ENCODE data around the gene HTT-AS. TPM values are rescaled to one million over a fixed set of nuclear protein-coding genes. Genes with fewer than 3 reads are reported as not detected.

The HTT-AS gene
- total RNA-seq, 6 donors from 2014 or later: not detected

GRCh38 chr4:3034231-3034630 lies 40.1 kb downstream of the HTT-AS start:
- Histone ChIP-seq H3K27ac (no peak overlapping the region), H3K4me3 (no peak overlapping the region), H3K36me3 (no peaks in the 10 kb centered on the region), H3K9me3 (no peaks in the 10 kb centered on the region), H3K27me3 (no peaks in the 10 kb centered on the region), H3K4me1 (peaks cover 10 to 23% (median 16%) of the 10 kb centered on the region in 4 donors)
- DNase-seq (no peak), ATAC-seq (ENCODE audit: low FRiP score in 2 of 2) (no peak)
- TF ChIP-seq CTCF (IDR thresholded peaks at IDR 0.05): no peak
- TF ChIP-seq POLR2AphosphoS5 (IDR thresholded peaks at IDR 0.05): no peak
- TF ChIP-seq EP300 (IDR thresholded peaks at IDR 0.05): no peak
- TF ChIP-seq POLR2A (IDR thresholded peaks at IDR 0.05): no peak
- 87 to 93% methylated on average over 8 of the region's 8 CpGs for WGBS, 2 donors

- no peaks in the 10 kb centered on the region for H3K9me3 ChIP-seq
- 46 to 58% methylated on average over 10 to 12 of the region's 12 CpGs for WGBS, 2 donors
- no peak overlapping the region for H3K4me3 ChIP-seq
- no peaks in the 10 kb centered on the region for H3K27me3 ChIP-seq
- H3K4me1 ChIP-seq: peaks cover 0 to 5% (median 2%) of the 10 kb centered on the region in 4 donors
- DNase-seq (peak; percentile 71 to 82), ATAC-seq (ENCODE audit: low FRiP score in 2 of 2) (peak; percentile 36 to 41)
- H3K27ac ChIP-seq: no peak overlapping the region
- TF ChIP-seq POLR2AphosphoS5 (IDR thresholded peaks at IDR 0.05): no peak
- no peak for TF ChIP-seq POLR2A (IDR thresholded peaks at IDR 0.05)
- no peak for TF ChIP-seq CTCF (IDR thresholded peaks at IDR 0.05)
- no peak for TF ChIP-seq EP300 (IDR thresholded peaks at IDR 0.05)
- no peaks in the 10 kb centered on the region for H3K36me3 ChIP-seq
These were observed 42.8 kb downstream of the HTT-AS start for GRCh38 chr4:3031357-3032082.

GRCh38 chr4:3030566-3031356 lies 43.6 kb downstream of the HTT-AS start:
- no peak for TF ChIP-seq POLR2AphosphoS5 (IDR thresholded peaks at IDR 0.05)
- no peak for TF ChIP-seq POLR2A (IDR thresholded peaks at IDR 0.05)
- TF ChIP-seq EP300 (IDR thresholded peaks at IDR 0.05): no peak
- TF ChIP-seq CTCF (IDR thresholded peaks at IDR 0.05): no peak
- Histone ChIP-seq H3K9me3 (no peaks in the 10 kb centered on the region), H3K27me3 (no peaks in the 10 kb centered on the region), H3K4me3 (no peak overlapping the region), H3K27ac (no peak overlapping the region), H3K4me1 (peaks cover 0 to 5% (median 2%) of the 10 kb centered on the region in 4 donors), H3K36me3 (no peaks in the 10 kb centered on the region)
- WGBS, 2 donors: 69 to 74% methylated on average over 18 of the region's 18 CpGs
- no peak for DNase-seq
- ATAC-seq (ENCODE audit: low FRiP score in 2 of 2): peak in 1 of 2 donors; percentile 44

GRCh38 chr4:3029464-3029863 lies 44.9 kb downstream of the HTT-AS start:
- 90 to 93% methylated on average over 8 to 9 of the region's 9 CpGs for WGBS, 2 donors
- no peaks in the 10 kb centered on the region for H3K27me3 ChIP-seq
- DNase-seq (no peak), ATAC-seq (ENCODE audit: low FRiP score in 2 of 2) (no peak)
- no peak overlapping the region for H3K27ac ChIP-seq
- H3K4me1 ChIP-seq: peaks cover 0 to 5% (median 2%) of the 10 kb centered on the region in 4 donors
- no peaks in the 10 kb centered on the region for H3K36me3 ChIP-seq
- H3K9me3 ChIP-seq: no peaks in the 10 kb centered on the region
- H3K4me3 ChIP-seq: no peak overlapping the region
- TF ChIP-seq POLR2A (IDR thresholded peaks at IDR 0.05) (no peak), CTCF (IDR thresholded peaks at IDR 0.05) (no peak), EP300 (IDR thresholded peaks at IDR 0.05) (no peak), POLR2AphosphoS5 (IDR thresholded peaks at IDR 0.05) (no peak)
